Stomach (tissue), 9 donors: ENCODE measurements around the gene SLC25A42. TPM values are rescaled to one million over a fixed set of nuclear protein-coding genes. Genes with fewer than 3 reads are reported as not detected.

ENCODE experiments used
- DNase-seq, 2 donors: peaks; one replicate each; pipeline versions ENCODE4 v3.0.0 to v3.0.0-alpha.2; 2013 to 2019
- H3K27ac ChIP-seq, 5 donors: fragments of 200-600 bp in 4 of 5; sonication (generic) in 4 of 5; one replicate each; pipeline ENCODE4 v1.5.1; 2013 to 2019; ENCODE audit warnings: mild to moderate bottlenecking in 1 of 5, moderate library complexity in 1 of 5
- H3K27me3 ChIP-seq, 3 donors: fragments of 200-600 bp; sonication (generic); one replicate each; pipeline ENCODE4 v1.5.1; 2017 to 2019; ENCODE audit warnings: mixed run types in 1 of 3
- H3K36me3 ChIP-seq, 4 donors: fragments of 200-600 bp; sonication (generic); 1 replicate in 3 of 4; 2 replicates in 1 of 4; pipeline ENCODE4 v1.5.1; 2016 to 2019
- H3K4me1 ChIP-seq, 4 donors: fragments of 200-600 bp; sonication (generic); one replicate each; pipeline ENCODE4 v1.5.1; 2016 to 2019
- H3K4me3 ChIP-seq, 4 donors: fragments of 200-600 bp; sonication (generic) in 3 of 4; one replicate each; pipeline ENCODE4 v1.5.1; 2016 to 2019; ENCODE audit warnings: mild to moderate bottlenecking in 1 of 4
- H3K9me3 ChIP-seq, 4 donors: fragments of 200-600 bp; sonication (generic); one replicate each; pipeline ENCODE4 v1.5.1; 2016 to 2019
- CTCF ChIP-seq, 7 experiments: fragments of 450-650 bp in 4 of 7; fragments of 200-600 bp in 3 of 7; sonication (generic) in 3 of 7; IDR thresholded peaks; one replicate each; pipeline ENCODE4 v1.5.1; 2016 to 2019; ENCODE audit warnings: antibody characterized with exemption in 7 of 7, control low read depth in 2 of 7, mild to moderate bottlenecking in 1 of 7
- EP300 ChIP-seq: sonication (generic); formaldehyde crosslinking; IDR thresholded peaks from one replicate; pipeline ENCODE4 v1.6.1; 2017; ENCODE audit warnings: antibody characterized with exemption
- POLR2A ChIP-seq, 4 donors: fragments of 450-650 bp; IDR thresholded peaks; one replicate each; pipeline ENCODE4 v1.6.1; 2016; ENCODE audit warnings: antibody characterized with exemption in 4 of 4, control low read depth in 2 of 4, mild to moderate bottlenecking in 1 of 4, moderate library complexity in 1 of 4
- POLR2AphosphoS5 ChIP-seq, 3 donors: sonication (generic); formaldehyde crosslinking; IDR thresholded peaks; one replicate each; pipeline ENCODE4 v1.6.1; 2016; ENCODE audit warnings: antibody characterized with exemption in 3 of 3
- WGBS, 5 donors: extraction: QIAGEN DNeasy Blood & Tissue Kit in 3 of 5; methylation state at CpG; one replicate each; pipeline versions ENCODE4 v1.1.5 to v1.1.7; 2013 to 2018; 5-methylcytosine and 5-hydroxymethylcytosine counted together
- intact Hi-C: fragments of 100-400 bp; cut with DNase I; formaldehyde crosslinking; loops from one replicate; pipeline ENCODE4 v1.15.1; 2023; ENCODE audit warnings: low total_unique reads
- polyA plus RNA-seq, 3 donors: library from polyadenylated mRNA; stranded (reverse); fragments of 200-250 nt; gene quantifications; one replicate each; pipeline ENCODE4 v1.2.3, GENCODE V29; 2013
- total RNA-seq, 5 donors: library from RNA; depleted of rRNA; stranded (reverse); fragments of >200 nt; gene quantifications; one replicate each; pipeline versions ENCODE4 v1.1.0 to v1.2.3, GENCODE V29; 2014 to 2016
- donor health status: healthy with polysubstance abuse.
- donor health status: Bipolar disorder and iron deficiency.
- donor health status: healthy.

Gene SLC25A42
- total and polyA plus RNA-seq, 8 donors = 3.7 to 54.8 (median 6.7) TPM

GRCh38 chr19:19083413-19084178, 19.8 kb downstream of the SLC25A42 start:
- TF ChIP-seq POLR2AphosphoS5 (IDR thresholded peaks at IDR 0.05) (no peak), EP300 (no peak), CTCF (IDR thresholded peaks at IDR 0.05) (no peak), POLR2A (IDR thresholded peaks at IDR 0.05) (no peak)
- Histone ChIP-seq H3K27me3 (no peaks in the 10 kb centered on the region), H3K36me3 (peaks cover 0 to 27% (median 13%) of the 10 kb centered on the region in 4 donors), H3K4me1 (peaks cover 0 to 10% (median 0%) of the 10 kb centered on the region in 4 donors), H3K4me3 (no peak overlapping the region), H3K9me3 (no peaks in the 10 kb centered on the region), H3K27ac (no peak overlapping the region)
- no peak for DNase-seq
- intact Hi-C loops = no loop called here
- WGBS, 5 donors = 80 to 93% (median 84%) methylated on average over 8 to 10 of the region's 10 CpGs

- Histone ChIP-seq H3K4me1 (no peaks in the 10 kb centered on the region), H3K27ac (no peak overlapping the region), H3K9me3 (no peaks in the 10 kb centered on the region), H3K4me3 (no peak overlapping the region), H3K27me3 (no peaks in the 10 kb centered on the region), H3K36me3 (peaks cover 0 to 35% (median 13%) of the 10 kb centered on the region in 4 donors)
- no peak for TF ChIP-seq CTCF (IDR thresholded peaks at IDR 0.05)
- no peak for TF ChIP-seq POLR2A (IDR thresholded peaks at IDR 0.05)
- no peak for TF ChIP-seq POLR2AphosphoS5 (IDR thresholded peaks at IDR 0.05)
- no peak for TF ChIP-seq EP300
- no peak for DNase-seq
- WGBS, 5 donors = 85 to 92% (median 88%) methylated on average over 2 of the region's 2 CpGs
- intact Hi-C loops = no loop called here
Measured at GRCh38 chr19:19087676-19088075, 23.9 kb downstream of the SLC25A42 start.

GRCh38 chr19:19094513-19094912, 30.7 kb downstream of the SLC25A42 start:
- H3K27ac ChIP-seq = no peak overlapping the region
- no peak for TF ChIP-seq CTCF (IDR thresholded peaks at IDR 0.05)
- no peak for TF ChIP-seq EP300
- TF ChIP-seq POLR2A (IDR thresholded peaks at IDR 0.05) = no peak
- no peak for TF ChIP-seq POLR2AphosphoS5 (IDR thresholded peaks at IDR 0.05)
- H3K4me1 ChIP-seq = no peaks in the 10 kb centered on the region
- DNase-seq = no peak
- WGBS, 5 donors = 86 to 94% (median 88%) methylated on average over 7 of the region's 7 CpGs
- no peak overlapping the region for H3K4me3 ChIP-seq
- H3K9me3 ChIP-seq = no peaks in the 10 kb centered on the region
- intact Hi-C loops = no loop called here
- peaks cover 6 to 44% (median 27%) of the 10 kb centered on the region in 4 donors for H3K36me3 ChIP-seq
- no peaks in the 10 kb centered on the region for H3K27me3 ChIP-seq

- intact Hi-C loops = no loop called here
- TF ChIP-seq POLR2AphosphoS5 (IDR thresholded peaks at IDR 0.05) = no peak
- no peak for TF ChIP-seq CTCF (IDR thresholded peaks at IDR 0.05)
- TF ChIP-seq EP300 = no peak
- TF ChIP-seq POLR2A (IDR thresholded peaks at IDR 0.05) = no peak
- H3K27ac ChIP-seq = no peak overlapping the region
- no peaks in the 10 kb centered on the region for H3K27me3 ChIP-seq
- H3K4me3 ChIP-seq = no peak overlapping the region
- no peak for DNase-seq
- whole genome bisulfite sequencing, 5 donors = 73 to 81% (median 76%) methylated on average over 11 of the region's 11 CpGs
- no peaks in the 10 kb centered on the region for H3K9me3 ChIP-seq
- peaks cover 6 to 55% (median 32%) of the 10 kb centered on the region in 4 donors for H3K36me3 ChIP-seq
- no peaks in the 10 kb centered on the region for H3K4me1 ChIP-seq
Measured at GRCh38 chr19:19095691-19096090, 31.9 kb downstream of the SLC25A42 start.
